ENCODE data around the gene IL18R1. TPM values are rescaled to one million over a fixed set of nuclear protein-coding genes. Genes with fewer than 3 reads are reported as not detected.

IL18R1 gene
- total and polyA plus RNA-seq, 2 experiments from 2014 or later: 0.04 to 0.12 TPM

DNA sequence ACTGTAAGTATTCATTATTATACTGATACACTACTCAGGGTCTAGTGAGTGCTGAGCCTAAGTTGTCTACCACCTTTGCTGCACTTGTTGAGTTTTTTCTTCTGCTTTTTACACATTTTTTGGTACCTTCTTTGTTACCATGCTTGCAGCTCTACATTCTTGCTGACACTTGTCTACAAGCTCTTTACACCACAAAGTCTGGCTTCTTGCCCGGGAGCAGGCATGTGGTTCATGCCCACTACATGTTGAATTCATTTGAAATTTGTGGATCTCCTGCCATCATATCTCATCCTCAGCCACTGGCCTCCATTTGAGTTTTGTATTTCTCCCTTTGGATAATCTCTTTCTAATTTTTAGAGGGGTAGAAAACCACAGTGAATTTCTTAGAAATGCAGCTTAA is 29.9 kb downstream of the IL18R1 start:
- H3K36me3 ChIP-seq: no peaks in the 10 kb centered on the region
- TF ChIP-seq, protein P1, sequence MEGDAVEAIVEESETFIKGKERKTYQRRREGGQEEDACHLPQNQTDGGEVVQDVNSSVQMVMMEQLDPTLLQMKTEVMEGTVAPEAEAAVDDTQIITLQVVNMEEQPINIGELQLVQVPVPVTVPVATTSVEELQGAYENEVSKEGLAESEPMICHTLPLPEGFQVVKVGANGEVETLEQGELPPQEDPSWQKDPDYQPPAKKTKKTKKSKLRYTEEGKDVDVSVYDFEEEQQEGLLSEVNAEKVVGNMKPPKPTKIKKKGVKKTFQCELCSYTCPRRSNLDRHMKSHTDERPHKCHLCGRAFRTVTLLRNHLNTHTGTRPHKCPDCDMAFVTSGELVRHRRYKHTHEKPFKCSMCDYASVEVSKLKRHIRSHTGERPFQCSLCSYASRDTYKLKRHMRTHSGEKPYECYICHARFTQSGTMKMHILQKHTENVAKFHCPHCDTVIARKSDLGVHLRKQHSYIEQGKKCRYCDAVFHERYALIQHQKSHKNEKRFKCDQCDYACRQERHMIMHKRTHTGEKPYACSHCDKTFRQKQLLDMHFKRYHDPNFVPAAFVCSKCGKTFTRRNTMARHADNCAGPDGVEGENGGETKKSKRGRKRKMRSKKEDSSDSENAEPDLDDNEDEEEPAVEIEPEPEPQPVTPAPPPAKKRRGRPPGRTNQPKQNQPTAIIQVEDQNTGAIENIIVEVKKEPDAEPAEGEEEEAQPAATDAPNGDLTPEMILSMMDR (IDR thresholded peaks at IDR 0.05; ENCODE audit: low read depth, low read length): no peak
- H3K27me3 ChIP-seq: no peaks in the 10 kb centered on the region
- DNase-seq (ENCODE audit: low read depth in 1 of 2, low spot score in 1 of 2): peak in 1 of 2 donors; percentile 30
- no peak overlapping the region for H3K27ac ChIP-seq
- no peak overlapping the region for H3K4me3 ChIP-seq
- no peaks in the 10 kb centered on the region for H3K4me1 ChIP-seq (ENCODE audit: low read depth)
- no peaks in the 10 kb centered on the region for H3K9me3 ChIP-seq (ENCODE audit: low read depth)

DNA sequence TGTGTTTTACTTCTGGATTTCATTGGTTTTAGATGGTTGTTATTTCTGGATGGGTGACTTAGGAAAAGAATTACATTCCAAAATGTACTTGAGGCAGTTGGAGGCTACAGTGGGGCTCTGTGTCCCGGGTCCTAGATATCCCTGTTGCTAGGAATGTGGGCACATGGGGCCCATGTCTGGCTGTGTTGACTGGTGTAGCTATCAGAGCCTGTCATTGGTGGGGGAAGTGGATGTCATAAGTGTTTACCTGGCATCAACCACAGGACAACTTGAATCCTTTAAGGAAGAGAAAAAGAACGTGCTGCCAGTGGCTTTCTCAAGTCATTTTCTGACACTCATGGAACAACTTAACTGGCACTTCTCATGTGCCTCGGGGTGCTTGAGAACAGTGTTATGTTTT is 30.4 kb downstream of the IL18R1 start:
- Histone ChIP-seq H3K9me3 (ENCODE audit: low read depth) (no peaks in the 10 kb centered on the region), H3K27ac (no peak overlapping the region), H3K27me3 (no peaks in the 10 kb centered on the region), H3K4me1 (ENCODE audit: low read depth) (no peaks in the 10 kb centered on the region), H3K4me3 (no peak overlapping the region), H3K36me3 (no peaks in the 10 kb centered on the region)
- TF ChIP-seq, protein P1 (IDR thresholded peaks at IDR 0.05; ENCODE audit: low read depth, low read length): no peak
- DNase-seq (ENCODE audit: low read depth in 1 of 2, low spot score in 1 of 2): no peak

DNA sequence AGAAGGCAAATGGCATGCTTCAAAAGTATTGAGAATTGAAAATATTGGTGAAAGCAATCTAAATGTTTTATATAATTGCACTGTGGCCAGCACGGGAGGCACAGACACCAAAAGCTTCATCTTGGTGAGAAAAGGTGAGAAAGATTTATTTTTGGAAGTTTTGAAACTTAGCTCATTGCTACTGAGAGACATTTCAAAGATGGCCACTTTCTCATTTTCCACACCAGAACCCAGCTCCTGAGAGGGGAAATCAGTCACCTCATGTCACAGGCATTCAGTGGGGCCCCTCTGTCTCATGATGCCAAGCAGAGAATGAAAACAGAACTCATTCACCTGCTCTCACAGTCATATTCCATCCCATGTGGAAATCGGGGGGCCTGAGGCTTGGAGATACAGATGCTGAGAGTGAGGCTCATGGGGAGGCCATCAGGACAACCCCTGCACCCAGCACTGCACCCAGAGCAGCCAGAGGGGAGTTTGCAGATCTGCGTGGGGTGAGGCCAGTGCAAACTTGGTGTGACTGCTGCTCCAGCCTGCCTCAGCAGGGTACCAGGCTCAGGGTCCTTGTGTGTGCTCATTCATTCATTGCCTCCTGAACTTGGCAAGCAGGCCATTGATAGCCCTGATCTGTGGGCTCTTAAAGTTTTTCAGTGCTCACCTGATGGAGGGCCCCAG is 31.4 kb downstream of the IL18R1 start:
- Histone ChIP-seq H3K9me3 (ENCODE audit: low read depth) (no peaks in the 10 kb centered on the region), H3K4me3 (no peak overlapping the region), H3K36me3 (no peaks in the 10 kb centered on the region), H3K4me1 (ENCODE audit: low read depth) (no peaks in the 10 kb centered on the region), H3K27ac (no peak overlapping the region), H3K27me3 (no peaks in the 10 kb centered on the region)
- DNase-seq (ENCODE audit: low read depth in 1 of 2, low spot score in 1 of 2): no peak
- TF ChIP-seq, protein P1 (IDR thresholded peaks at IDR 0.05; ENCODE audit: low read depth, low read length): no peak

DNA sequence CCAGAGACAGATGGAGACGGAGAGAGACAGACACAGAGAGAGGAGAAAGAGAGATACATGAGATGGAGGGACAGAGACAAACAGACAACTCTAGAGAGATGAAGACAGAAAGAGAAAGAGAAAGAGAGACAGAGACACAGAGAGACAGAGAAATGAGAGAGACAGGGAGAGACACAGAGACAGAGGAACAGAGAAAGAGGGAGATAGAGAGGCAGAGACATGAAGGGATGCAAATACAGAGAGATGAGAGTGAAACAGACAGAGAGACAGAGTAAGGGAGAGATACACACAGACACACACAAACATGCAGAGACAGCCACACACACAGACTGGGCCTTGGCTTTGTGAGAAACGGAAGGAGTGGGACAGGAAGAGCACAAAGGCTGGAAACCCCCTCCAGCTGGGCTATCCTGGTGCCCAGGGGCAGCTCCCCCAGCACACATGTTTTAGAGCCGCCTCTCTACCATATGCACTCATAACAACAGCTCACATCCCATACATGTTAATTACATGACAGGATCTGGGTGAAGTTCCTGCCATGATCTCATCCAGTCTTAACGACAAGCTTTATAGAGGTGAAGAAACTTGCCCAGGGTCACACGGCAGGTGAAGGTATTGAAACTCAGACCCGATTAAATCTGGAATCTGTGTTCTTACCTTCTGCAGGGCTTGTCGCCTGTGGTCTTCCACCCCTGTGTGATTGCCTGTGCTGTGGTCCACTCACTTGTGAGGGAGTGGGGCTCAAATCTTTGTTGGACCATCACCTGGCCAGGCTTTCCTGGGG is 32.4 kb downstream of the IL18R1 start:
- no peaks in the 10 kb centered on the region for H3K27me3 ChIP-seq
- H3K4me3 ChIP-seq: no peak overlapping the region
- no peaks in the 10 kb centered on the region for H3K36me3 ChIP-seq
- H3K4me1 ChIP-seq (ENCODE audit: low read depth): no peaks in the 10 kb centered on the region
- H3K9me3 ChIP-seq (ENCODE audit: low read depth): no peaks in the 10 kb centered on the region
- DNase-seq (ENCODE audit: low read depth in 1 of 2, low spot score in 1 of 2): no peak
- TF ChIP-seq, protein P1 (IDR thresholded peaks at IDR 0.05; ENCODE audit: low read depth, low read length): no peak
- H3K27ac ChIP-seq: no peak overlapping the region

DNA sequence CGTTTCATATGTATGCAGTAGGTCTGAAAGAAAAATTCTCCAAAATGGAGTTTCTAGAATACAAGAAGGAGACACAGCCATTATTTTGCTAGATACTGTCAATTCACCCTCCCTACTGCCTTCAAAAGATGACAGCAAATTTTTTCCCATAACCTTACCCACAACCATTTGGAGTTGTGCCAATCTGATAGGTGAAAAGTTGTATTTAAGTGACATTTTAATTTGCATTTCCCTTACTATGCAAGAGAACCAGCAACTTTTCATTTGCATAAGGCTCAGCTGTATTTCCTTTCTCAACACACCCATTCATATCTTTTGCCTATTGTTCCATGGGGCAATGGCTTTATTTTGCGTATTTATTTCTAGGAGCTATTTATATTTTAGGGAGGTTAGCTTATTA is 36.0 kb downstream of the IL18R1 start:
- Histone ChIP-seq H3K36me3 (no peaks in the 10 kb centered on the region), H3K27me3 (no peaks in the 10 kb centered on the region), H3K27ac (no peak overlapping the region), H3K4me1 (ENCODE audit: low read depth) (no peaks in the 10 kb centered on the region), H3K9me3 (ENCODE audit: low read depth) (no peaks in the 10 kb centered on the region), H3K4me3 (no peak overlapping the region)
- peak in 1 of 2 donors; percentile 10 for DNase-seq (ENCODE audit: low read depth in 1 of 2, low spot score in 1 of 2)
- TF ChIP-seq, protein P1 (IDR thresholded peaks at IDR 0.05; ENCODE audit: low read depth, low read length): no peak

All from cardiac muscle cell (in vitro differentiated cells and primary cell).